Thyroid gland (tissue), 4 donors: Measurements from ENCODE around the gene IFT43. TPM values are rescaled to one million over a fixed set of nuclear protein-coding genes. Genes with fewer than 3 reads are reported as not detected.

Source experiments
- DNase-seq, 2 donors: peaks; one replicate each; pipeline ENCODE4 v3.0.0-alpha.2; 2019
- H3K27ac ChIP-seq, 3 donors: fragments of 200-600 bp; sonication (generic); 1 replicate in 2 of 3; 2 replicates in 1 of 3; pipeline ENCODE4 v1.5.1; 2016 to 2019; ENCODE audit warnings: mild to moderate bottlenecking in 1 of 3, moderate library complexity in 1 of 3
- H3K27me3 ChIP-seq: fragments of 200-600 bp; sonication (generic); one replicate; pipeline ENCODE4 v1.5.1; 2019
- H3K36me3 ChIP-seq, 2 donors: fragments of 200-600 bp; sonication (generic); one replicate each; pipeline ENCODE4 v1.5.1; 2016 to 2019
- H3K4me1 ChIP-seq, 2 donors: fragments of 200-600 bp; sonication (generic); one replicate each; pipeline ENCODE4 v1.5.1; 2017 to 2019
- H3K4me3 ChIP-seq, 3 donors: fragments of 200-600 bp; sonication (generic); replicated peaks in 1 of 3; 1 replicate in 2 of 3; 2 replicates in 1 of 3; pipeline ENCODE4 v1.5.1; 2016; ENCODE audit warnings: mild to moderate bottlenecking in 1 of 3
- H3K9me3 ChIP-seq: fragments of 200-600 bp; sonication (generic); one replicate; pipeline ENCODE4 v1.5.1; 2017
- POLR2A ChIP-seq, 2 donors: fragments of 450-650 bp; IDR thresholded peaks; one replicate each; pipeline ENCODE4 v1.6.1; 2017; ENCODE audit warnings: antibody characterized with exemption in 2 of 2, mild to moderate bottlenecking in 2 of 2, moderate library complexity in 1 of 2
- WGBS, 2 donors: methylation state at CpG; one replicate each; pipeline ENCODE4 v1.1.5; 2017; 5-methylcytosine and 5-hydroxymethylcytosine counted together
- intact Hi-C: fragments of 100-400 bp; cut with DNase I; formaldehyde crosslinking; loops from one replicate; pipeline ENCODE4 v1.15.1; 2023
- total RNA-seq, 4 donors: library from RNA; depleted of rRNA; stranded (reverse); fragments of >200 nt; gene quantifications; one replicate each; pipeline ENCODE4 v1.2.3, GENCODE V29; 2016
- TF ChIP-seq, protein P1 (sequence below), 6 experiments: fragments of 200-600 bp in 3 of 6; fragments of 450-650 bp in 3 of 6; sonication (generic) in 3 of 6; IDR thresholded peaks; one replicate each; pipeline ENCODE4 v1.5.1; 2016 to 2019; ENCODE audit warnings: antibody characterized with exemption in 6 of 6, mild to moderate bottlenecking in 2 of 6, inconsistent platforms in 1 of 6, moderate library complexity in 1 of 6

The IFT43 gene
- total RNA-seq, 4 donors from 2014 or later, result 39.0 to 59.8 (median 52.4) TPM

DNA sequence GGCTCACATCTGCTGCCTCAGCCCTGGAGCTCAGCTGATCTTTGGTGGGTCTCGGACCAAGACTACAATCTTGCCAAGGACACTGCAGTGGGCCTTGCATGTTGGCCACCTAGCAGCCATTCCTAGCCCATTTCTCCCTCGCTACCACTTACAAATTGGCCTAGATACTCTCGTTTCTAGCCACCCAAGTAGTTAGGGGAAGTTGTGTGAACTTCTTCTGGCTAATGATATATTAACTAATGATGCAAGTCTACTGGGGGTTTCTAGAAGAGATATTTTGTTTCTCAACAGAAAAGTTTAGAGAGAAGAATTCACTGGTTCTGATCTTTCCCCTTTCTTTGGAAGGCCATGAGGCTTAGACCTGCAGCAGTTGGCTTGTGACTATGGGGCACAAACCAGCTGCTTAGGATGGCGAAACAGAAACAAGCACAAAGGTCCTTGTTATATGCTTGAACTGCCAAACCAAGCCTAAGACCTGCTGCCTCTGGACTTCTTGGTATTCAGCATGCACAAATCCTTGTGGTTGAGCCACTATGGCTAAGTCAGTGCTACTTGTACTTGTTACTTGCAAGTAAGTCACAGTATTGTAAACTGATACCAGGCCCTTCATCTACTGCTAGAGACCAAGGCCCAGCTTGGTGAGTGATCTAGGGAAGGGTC lies 135.7 kb downstream of the IFT43 start:
- H3K4me3 ChIP-seq, result no peak overlapping the region
- intact Hi-C loops, result no loop called here
- no peaks in the 10 kb centered on the region for H3K9me3 ChIP-seq
- no peaks in the 10 kb centered on the region for H3K4me1 ChIP-seq
- TF ChIP-seq POLR2A (IDR thresholded peaks at IDR 0.05), result no peak
- TF ChIP-seq, protein P1, sequence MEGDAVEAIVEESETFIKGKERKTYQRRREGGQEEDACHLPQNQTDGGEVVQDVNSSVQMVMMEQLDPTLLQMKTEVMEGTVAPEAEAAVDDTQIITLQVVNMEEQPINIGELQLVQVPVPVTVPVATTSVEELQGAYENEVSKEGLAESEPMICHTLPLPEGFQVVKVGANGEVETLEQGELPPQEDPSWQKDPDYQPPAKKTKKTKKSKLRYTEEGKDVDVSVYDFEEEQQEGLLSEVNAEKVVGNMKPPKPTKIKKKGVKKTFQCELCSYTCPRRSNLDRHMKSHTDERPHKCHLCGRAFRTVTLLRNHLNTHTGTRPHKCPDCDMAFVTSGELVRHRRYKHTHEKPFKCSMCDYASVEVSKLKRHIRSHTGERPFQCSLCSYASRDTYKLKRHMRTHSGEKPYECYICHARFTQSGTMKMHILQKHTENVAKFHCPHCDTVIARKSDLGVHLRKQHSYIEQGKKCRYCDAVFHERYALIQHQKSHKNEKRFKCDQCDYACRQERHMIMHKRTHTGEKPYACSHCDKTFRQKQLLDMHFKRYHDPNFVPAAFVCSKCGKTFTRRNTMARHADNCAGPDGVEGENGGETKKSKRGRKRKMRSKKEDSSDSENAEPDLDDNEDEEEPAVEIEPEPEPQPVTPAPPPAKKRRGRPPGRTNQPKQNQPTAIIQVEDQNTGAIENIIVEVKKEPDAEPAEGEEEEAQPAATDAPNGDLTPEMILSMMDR (IDR thresholded peaks at IDR 0.05), result no peak
- H3K36me3 ChIP-seq, result no peaks in the 10 kb centered on the region
- DNase-seq, result no peak
- no peaks in the 10 kb centered on the region for H3K27me3 ChIP-seq
- 79 to 84% methylated on average over 4 of the region's 4 CpGs for WGBS, 2 donors
- H3K27ac ChIP-seq, result no peak overlapping the region

DNA sequence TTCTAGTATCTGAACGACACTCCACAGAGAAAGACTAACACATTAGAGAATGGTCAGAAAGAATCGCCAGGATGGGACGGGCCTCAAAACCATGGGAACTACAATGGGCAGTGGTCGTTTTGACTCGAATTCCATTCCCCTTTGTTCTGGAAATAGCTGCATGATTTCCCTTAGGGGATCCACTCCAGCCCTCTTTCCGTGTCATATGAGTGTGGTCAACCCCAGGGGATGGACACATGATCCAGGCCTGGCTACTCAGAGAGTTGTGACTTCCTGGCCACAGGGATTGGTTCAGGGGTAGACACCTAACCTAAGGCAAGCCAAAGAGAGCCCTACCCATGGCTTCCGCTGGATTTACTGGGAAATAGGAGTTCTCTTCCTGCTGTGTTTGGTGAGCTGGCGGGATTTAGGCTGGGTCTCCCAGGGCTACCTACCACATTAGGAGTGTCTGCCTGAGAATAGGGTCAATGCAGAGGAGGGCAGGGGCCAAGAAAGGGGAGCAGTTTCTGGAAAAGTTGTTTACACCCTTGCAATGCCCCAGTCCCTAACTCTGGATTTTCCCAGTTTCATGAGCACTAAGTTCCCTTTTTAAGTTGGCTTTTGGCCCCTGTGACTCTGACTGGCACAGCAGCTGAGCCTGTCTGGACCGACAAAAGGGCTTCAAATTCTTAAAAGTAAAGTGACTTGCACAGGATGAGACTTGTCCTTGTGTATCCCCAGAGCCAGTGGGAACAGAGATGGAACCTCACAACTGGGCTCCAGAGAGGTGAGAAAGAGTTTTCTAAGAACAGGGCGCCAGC lies 138.1 kb downstream of the IFT43 start:
- no peaks in the 10 kb centered on the region for H3K9me3 ChIP-seq
- no peaks in the 10 kb centered on the region for H3K4me1 ChIP-seq
- no peak overlapping the region for H3K27ac ChIP-seq
- TF ChIP-seq, protein P1 (IDR thresholded peaks at IDR 0.05), result no peak
- no peak for TF ChIP-seq POLR2A (IDR thresholded peaks at IDR 0.05)
- DNase-seq, result no peak
- 68 to 76% methylated on average over 10 of the region's 10 CpGs for WGBS, 2 donors
- intact Hi-C loops, result no loop called here
- H3K4me3 ChIP-seq, result no peak overlapping the region
- no peaks in the 10 kb centered on the region for H3K27me3 ChIP-seq
- no peaks in the 10 kb centered on the region for H3K36me3 ChIP-seq

DNA sequence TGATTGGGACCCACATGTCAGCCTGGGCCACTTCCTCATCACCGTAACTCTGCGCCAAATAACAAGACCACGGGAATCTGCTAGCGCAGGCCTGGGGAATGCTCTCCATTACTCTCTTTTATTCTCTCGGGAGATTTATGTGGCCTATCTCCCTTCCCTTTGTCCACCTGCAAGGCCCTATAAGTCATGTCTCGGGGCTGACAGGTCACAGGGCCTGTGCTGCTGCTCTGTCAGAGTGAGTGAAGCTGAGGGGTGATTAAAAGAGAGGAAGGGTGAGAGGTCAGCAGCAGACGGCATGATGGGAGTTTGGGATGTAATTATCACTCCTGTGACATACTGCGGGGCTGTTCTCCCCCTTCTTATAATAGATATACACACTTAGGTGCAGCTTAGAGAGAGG lies 139.9 kb downstream of the IFT43 start:
- no peaks in the 10 kb centered on the region for H3K36me3 ChIP-seq
- no peaks in the 10 kb centered on the region for H3K4me1 ChIP-seq
- H3K27me3 ChIP-seq, result no peaks in the 10 kb centered on the region
- intact Hi-C loops, result no loop called here
- H3K9me3 ChIP-seq, result no peaks in the 10 kb centered on the region
- TF ChIP-seq, protein P1 (IDR thresholded peaks at IDR 0.05), result no peak
- TF ChIP-seq POLR2A (IDR thresholded peaks at IDR 0.05), result no peak
- no peak overlapping the region for H3K27ac ChIP-seq
- no peak for DNase-seq
- 81 to 93% methylated on average over 8 of the region's 8 CpGs for WGBS, 2 donors
- no peak overlapping the region for H3K4me3 ChIP-seq

DNA sequence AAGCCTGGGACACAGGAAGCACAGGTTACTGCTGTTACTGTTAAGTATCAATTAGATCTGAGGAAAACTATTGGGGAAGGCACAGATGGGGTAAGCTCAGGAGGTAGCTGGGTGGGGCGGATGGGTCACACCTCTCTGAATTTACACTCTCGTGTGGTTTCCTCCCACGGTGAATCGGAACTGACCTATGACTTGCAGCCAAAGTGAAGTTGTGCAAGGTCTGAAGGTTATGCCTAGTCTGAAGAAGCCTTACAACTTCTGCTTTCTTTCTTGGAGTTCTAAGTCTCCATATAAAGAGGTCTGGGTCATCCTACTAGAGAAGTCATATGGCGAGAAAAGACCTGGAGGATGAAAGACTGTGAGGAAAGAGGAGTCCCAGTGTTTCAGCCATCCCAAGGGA lies 140.5 kb downstream of the IFT43 start:
- 87 to 94% methylated on average over 5 of the region's 5 CpGs for WGBS, 2 donors
- H3K36me3 ChIP-seq, result no peaks in the 10 kb centered on the region
- no peak overlapping the region for H3K4me3 ChIP-seq
- no peaks in the 10 kb centered on the region for H3K4me1 ChIP-seq
- no peak overlapping the region for H3K27ac ChIP-seq
- TF ChIP-seq, protein P1 (IDR thresholded peaks at IDR 0.05), result no peak
- no peak for TF ChIP-seq POLR2A (IDR thresholded peaks at IDR 0.05)
- intact Hi-C loops, result no loop called here
- H3K27me3 ChIP-seq, result no peaks in the 10 kb centered on the region
- H3K9me3 ChIP-seq, result no peaks in the 10 kb centered on the region
- DNase-seq, result no peak
